NCI-H1694 (cell line): ENCODE data around the gene PFDN4.

Experiments used
- DNase-seq: peaks from one replicate; lab custom pipeline; 2025; lab: John Stamatoyannopoulos, UW

PFDN4 gene

GRCh38 chr20:54200487-54201267, 7.2 kb upstream of the PFDN4 start:
- DNase-seq, result no peak

DNA sequence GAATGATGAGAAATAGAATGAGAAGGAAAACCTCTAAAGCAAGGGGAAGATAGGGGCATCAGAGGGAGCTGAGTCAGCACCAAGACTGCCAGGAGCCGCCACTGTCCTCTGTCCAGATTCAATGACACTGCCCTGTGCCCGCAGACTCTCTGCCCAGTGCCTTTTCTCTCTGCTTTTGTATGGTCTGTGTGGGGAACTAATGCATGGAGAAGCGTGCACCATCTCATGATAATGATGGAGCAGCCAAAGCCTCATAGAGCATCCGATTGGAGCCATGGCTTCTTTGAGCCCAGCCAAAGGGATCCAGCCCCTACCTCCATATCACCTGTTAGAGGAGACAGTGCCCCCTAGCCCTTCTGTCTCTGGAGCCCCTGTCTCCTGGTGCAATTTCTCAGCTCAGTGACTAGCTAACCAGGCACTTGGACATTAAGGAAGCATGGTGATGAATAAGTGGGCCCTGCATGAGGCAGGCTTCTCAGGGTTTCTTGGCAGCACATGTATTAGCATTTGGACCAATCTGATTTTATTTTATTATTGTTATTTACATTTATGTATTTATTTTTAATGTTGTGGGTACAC, 6.5 kb upstream of the PFDN4 start:
- no peak for DNase-seq

GRCh38 chr20:54203281-54203680, 4.6 kb upstream of the PFDN4 start:
- no peak for DNase-seq

- no peak for DNase-seq
Observed at GRCh38 chr20:54204063-54204462, 3.8 kb upstream of the PFDN4 start.

- DNase-seq, result no peak
Observed at GRCh38 chr20:54204481-54204880, 3.4 kb upstream of the PFDN4 start.

DNA sequence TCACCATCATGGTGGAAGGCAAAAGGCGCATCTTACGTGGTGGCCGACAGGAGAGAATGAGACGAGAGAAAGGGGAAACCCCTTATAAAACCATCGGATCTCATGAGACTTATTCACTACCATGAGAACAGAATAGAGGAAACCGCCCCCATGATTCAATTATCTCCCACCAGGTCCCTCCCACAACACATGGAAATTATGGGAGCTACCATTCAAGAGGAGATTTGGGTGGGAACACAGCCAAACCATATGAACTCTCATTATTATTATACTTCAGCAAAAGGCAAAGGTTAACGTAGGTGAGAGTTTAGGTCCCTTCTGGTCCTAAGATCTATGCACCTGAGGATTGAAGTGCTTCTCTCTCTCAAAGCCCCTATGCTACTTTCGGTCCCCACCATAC, 2.4 kb upstream of the PFDN4 start:
- no peak for DNase-seq

DNA sequence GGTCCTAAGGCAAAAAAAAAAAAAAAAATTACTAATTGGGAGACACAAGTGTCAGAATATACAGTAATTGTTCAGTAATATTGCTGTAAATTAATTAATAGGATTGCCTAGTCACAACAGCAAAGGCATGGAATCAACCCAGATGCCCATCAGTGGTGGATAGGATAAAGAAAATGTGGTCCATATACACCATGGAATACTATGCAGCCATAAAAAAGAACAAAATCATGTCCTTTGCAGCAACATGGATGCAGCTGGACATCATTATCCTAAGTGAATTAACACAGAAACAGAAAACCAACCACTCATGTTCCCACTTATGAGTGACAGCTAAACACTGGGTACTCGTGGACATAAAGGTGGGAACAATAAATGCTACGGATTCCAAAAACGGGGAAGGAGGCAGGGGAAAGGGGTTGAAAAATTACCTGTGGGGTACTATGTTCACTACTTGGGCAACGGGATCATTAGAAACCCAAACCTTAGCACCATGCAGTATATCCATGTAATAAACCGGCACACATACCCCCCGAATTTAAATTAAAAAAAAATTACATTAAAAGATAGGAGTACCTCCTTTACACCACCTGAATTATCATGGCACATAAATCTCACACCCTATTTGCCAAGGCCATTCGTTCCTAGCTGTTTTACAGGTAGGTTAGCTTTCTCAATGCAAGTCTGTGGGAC, 689 bp upstream of the PFDN4 start:
- DNase-seq, result no peak

DNA sequence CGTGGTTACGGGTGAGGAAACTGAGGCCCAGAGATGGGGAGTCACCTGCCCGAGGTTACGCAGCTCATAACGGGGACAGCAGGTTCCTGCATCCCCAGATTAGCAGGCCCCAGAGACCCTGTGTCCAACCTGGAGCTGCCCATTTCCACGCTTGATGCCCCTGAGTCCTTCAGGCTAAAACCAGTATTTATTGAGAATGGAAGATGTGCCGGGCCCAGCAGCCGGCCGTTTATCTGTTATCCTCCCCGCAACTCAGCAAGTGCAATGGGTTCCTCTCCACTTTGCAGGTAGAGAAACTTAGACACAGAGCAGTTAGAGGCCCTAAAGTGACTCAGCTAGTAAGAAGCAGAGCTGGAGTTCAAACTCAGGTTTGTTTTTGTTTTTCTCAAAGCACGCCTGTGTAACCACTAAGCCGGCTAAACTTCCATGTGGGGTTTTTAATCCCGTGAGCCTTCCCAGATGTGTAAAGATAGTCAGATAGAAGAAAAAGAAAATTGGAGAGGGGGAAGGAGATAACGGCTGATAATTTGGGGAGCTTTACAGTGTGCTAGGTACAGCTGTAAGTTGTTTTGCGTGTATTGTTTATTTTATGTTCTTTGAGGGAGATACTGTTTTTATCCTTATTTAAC, 775 bp downstream of the PFDN4 start:
- DNase-seq, result no peak

- no peak for DNase-seq
Observed at GRCh38 chr20:54209216-54209813, 1.4 kb downstream of the PFDN4 start.

- no peak for DNase-seq
Observed at GRCh38 chr20:54212226-54212625, 4.3 kb downstream of the PFDN4 start.

GRCh38 chr20:54212871-54213270, 5.0 kb downstream of the PFDN4 start:
- no peak for DNase-seq

DNA sequence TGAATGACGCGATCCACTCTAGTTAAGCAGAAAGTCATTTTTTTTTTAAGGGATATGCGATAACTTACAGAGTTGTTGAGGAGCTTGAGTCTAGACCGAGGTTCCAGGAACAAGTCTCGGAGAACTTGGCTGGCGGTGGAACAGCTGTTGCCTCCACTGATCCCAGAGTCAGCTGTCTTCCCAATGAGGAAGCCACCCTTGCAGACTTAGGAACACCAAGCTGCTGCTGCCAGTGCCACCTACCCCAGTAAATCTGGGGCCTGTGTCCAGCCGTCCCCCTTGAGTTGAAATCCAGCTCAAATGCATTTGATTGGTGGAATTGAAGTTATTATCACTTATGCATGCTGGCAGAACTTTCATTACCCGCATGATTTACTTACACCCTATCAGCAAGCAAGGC, 6.7 kb downstream of the PFDN4 start:
- DNase-seq, result no peak

- no peak for DNase-seq
Observed at GRCh38 chr20:54215157-54215789, 7.4 kb downstream of the PFDN4 start.

- DNase-seq, result no peak
Observed at GRCh38 chr20:54217762-54218161, 9.9 kb downstream of the PFDN4 start.

GRCh38 chr20:54218470-54218869, 10.6 kb downstream of the PFDN4 start:
- no peak for DNase-seq

GRCh38 chr20:54219751-54220426, 12.0 kb downstream of the PFDN4 start:
- DNase-seq, result peak; percentile 56

DNA sequence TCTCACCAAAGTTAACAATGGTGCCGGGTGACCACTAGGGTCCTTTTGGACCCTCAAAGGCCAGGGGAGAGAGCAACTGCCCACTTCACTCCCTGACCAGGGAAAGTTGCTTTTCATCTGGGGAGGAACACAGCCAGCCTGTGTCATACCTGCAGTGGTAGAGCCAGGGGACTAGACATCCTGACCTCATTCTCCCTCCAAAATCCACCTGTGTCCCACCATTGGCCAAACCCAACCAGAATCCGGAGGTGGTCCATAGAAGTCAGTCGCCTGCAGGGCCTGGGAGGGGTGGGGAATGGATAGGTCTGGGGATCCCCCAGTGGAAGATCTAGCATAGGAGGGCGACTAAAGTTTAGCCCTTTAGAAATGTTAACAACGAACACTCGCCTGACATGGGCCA, 12.8 kb downstream of the PFDN4 start:
- no peak for DNase-seq

DNA sequence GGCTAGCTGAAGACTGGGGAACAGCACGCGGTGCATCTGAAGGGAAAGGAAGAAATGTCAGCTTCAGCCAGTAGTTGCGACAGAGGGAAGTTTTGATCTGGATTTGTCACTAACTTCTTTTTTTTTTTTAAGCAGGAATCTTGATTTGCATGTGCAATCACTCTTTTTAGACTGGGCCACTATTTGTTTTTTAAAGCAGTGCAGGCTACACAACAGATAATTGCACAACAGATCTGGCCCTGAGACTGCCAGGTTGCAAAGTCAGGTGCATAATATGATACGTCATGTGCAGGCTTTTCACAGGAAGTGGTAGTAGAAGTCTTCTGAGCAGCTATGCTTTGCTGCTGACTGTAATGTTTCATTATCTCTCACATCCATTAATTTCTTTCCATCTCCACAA, 13.5 kb downstream of the PFDN4 start:
- no peak for DNase-seq

DNA sequence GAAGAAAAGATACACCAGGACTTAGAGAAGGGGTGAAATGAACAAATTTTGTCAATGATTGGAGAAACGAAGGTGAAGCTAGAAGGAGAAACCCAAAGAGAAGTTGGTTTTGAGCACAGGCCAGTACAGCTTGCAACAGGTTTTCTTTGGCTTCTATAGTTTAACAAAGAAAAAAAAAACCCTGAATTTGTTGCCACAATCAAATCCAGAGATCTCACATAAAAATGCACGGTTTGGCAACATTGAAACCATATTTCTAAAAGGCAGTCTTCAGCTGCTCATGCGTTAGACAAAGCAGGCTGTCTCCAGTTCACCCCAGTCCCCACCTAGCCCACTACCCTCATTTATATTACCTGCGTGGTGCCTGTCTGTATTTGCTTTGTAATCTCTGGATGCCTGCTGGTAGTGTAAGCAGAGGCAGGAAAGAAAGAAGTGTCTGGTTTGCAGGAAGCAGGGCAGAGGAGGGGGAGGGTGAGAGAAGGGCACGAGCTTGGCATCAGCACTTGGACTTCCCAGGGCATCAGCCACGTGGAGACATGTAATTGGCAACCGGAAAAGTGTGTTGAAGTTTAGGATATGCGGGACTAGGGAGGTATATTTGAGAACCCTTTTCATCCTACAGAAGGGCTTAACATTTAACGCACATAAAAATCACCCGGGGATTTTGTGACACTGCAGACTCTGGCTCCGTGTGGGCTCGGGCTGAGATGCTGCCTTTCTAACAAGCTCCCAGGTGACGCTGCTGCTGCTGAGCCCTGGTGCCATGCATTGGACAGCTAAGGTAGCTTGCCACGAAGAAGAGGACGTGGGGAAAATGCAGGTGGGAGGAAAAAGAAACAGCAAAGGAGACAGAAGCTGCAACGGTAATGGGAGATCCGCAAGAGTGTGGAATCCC, 14.4 kb downstream of the PFDN4 start:
- no peak for DNase-seq

GRCh38 chr20:54223285-54223684, 15.4 kb downstream of the PFDN4 start:
- no peak for DNase-seq
